GM21528 (cell line): ENCODE results near the gene CHIT1.

ENCODE experiments used
- ATAC-seq: cut with Tn5 transposase; IDR thresholded peaks from one replicate; pipeline ENCODE4 v1.9.1; 2021; ENCODE audit warnings: mild to moderate bottlenecking, moderate library complexity; ENCODE audit not compliant: unreplicated experiment, low FRiP score

CHIT1 gene

DNA sequence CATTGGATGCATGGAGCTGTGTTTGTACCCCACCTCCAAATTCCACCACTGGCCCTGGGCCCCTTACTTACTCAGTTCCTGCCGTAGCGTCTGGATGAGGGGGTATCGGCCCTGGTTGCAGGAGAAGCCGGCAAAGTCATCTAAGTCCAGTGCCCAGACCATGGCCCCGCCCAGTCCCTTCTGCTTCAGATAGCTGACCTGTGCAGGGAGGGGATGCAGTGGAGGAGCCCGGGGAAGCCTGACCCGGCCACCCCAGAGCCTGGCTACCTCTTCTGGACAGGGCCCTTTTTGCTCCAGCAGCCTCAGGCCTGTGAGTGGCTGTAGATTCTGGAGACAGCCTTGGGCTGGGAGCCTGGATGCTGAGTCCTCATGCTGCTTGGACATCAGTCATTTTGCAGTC lies 11.8 kb downstream of the CHIT1 start:
- ATAC-seq: no peak

GRCh38 chr1:203217139-203217655 lies 12.3 kb downstream of the CHIT1 start:
- no peak for ATAC-seq

GRCh38 chr1:203216274-203217138 lies 13.0 kb downstream of the CHIT1 start:
- no peak for ATAC-seq

DNA sequence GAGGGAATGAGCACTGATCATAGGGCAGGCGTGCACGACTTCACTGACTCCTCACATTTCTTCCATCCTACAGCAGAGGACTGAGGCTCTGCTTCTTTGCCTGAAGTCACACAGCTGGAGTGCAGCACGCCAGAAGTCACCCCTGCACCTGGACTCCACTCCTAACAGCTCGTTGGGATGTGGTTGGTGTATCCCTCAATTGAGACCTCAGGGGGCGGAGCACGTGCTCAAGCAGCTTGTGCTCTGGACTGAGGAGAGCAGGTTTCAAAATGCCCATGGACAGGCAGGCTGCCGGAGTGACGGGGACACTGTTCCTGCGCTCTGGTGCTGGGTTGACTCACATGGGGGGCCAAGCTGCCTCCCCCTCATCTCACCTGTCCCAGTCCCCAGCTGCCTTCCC lies 13.9 kb downstream of the CHIT1 start:
- no peak for ATAC-seq

DNA sequence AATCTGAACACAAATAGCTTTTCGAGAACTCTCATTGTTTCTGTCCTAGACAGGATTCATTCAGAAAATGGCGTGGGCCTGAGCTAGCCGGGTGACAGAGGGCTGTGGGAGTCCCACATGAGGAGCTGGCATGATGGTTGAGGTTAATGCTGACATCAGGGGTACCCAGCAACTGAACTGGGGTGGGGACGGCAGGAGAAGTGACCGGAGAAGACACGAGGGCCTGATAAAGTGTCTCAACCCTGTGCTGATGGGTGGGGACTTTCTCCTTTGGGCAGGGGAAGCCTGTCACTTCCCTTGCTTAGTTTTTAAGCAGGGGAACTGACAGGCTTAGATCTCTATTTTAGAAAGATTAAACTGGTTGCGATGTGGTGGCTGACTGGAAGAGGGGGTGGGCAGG lies 14.6 kb downstream of the CHIT1 start:
- no peak for ATAC-seq

DNA sequence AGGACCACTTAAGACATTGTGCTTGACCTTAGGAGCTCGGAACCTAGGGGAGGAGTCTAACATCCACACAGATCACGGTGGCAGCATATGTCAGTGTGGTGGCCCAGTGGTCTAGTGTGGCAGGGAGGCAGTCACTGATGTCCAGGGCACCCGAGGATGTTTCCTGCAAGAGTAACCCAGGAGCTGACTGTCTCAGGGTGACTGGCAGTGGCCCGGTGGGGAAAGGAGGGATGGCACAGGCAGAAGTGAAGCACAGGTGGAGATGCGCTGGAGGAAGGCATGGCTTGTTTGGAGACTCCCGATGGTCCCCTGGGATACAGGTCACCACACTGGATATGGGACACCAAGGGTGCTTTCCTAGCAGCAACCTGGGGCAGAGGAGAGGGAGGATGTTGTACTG lies 16.3 kb downstream of the CHIT1 start:
- no peak for ATAC-seq

- no peak for ATAC-seq
Measured at GRCh38 chr1:203211812-203212211, 17.7 kb downstream of the CHIT1 start.

DNA sequence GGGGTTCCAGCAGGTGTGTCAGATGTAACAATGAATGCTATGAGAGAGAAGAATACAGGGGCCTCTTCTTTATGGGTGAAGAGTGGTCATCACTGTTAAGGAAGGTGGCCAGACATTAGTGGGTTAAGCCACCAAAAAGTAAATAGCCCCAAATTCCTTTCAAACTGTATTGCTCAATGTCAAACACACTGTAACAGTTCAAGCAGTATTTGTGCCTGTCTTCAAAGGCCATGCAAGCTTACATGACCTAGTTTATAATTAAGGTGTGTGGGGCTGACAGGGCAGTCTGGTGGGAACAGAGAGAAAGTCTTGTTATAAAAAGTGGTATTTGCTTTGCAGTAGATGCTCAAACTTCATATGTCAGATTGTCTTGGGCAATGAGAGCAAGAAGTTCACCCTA lies 18.5 kb downstream of the CHIT1 start:
- no peak for ATAC-seq

DNA sequence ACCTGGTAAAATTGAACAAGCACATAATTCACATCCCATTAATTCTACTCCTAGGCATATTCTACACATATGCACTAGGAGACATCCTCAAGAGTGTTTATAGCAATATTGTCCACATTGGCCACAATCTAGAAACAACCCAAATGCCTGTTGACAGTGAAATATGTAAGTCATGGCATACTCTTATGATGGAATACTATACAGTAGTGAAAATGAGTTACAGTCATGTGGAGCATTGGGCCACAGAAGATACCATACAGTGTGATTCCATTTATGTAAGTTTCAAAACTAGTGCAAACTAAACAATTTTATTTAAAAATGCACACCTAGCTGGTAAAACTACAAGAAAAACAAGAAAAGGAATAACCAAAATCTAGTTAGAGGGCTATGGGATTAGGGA lies 19.1 kb downstream of the CHIT1 start:
- no peak for ATAC-seq

DNA sequence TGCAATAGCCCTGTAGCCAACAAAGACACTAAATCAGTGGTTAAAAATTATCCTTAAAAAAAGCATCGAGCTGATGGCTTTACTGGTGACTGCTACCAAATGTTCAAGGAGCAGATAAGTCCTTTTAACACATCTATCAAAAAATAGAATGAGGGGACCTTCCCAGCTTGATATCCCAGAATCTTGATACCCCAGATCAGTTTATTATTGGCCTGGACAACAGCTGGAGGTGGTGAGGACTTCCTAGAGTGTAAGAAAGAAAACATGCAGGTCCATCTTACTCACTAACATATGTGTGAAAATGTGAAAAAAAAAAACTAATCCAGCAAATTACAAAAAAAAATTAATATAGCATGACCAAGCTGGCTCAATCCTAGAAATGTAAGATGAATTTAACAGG lies 21.3 kb downstream of the CHIT1 start:
- no peak for ATAC-seq

GRCh38 chr1:203207751-203208150 lies 21.7 kb downstream of the CHIT1 start:
- no peak for ATAC-seq

DNA sequence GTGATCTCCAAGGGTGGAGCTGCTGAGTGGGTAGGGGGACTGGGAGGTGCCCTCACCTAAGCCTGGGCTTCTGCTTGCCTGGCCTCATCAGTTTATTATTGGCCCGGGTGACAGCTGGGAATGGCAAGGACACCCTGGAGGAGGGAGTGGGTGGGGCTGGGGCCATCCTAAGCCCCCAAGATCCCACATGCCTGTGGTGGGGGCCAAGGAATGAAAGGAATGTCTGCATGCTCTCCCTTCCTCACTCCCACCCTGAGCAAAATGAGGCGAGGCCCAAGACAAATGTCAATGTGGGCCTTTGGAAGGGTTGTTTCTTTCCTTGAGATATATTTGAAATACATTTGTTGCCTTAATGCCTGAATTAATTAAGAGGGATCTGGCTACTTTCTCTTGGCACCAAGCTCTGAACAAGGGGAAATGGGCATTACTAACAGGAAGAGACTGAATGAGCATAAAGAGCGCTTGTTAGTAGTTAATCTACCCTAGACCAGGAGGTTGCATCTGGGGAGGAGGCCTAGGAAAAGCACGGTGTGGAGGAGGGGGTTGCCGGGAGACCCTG lies 23.3 kb downstream of the CHIT1 start:
- no peak for ATAC-seq

DNA sequence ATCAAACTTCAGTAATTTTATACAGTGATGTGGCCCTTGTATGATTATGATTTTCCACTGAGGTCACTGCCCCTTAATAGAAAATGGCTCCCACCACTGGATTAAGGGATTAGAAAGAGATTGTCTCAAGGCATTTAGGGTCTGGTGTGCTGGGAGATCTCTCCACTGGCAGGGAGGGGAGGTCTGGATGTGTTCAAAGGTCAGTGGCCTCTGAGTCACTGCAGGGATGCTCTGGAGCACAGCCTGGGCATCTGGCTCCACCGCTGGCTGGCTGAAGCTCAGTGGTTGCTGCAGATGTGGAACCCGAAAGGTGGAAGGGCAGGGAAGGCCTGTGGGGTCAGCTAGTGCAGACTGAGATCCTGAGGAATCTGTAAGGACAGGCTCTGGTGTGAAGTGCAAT lies 24.7 kb downstream of the CHIT1 start:
- ATAC-seq: no peak

GRCh38 chr1:203202431-203203245 lies 26.8 kb downstream of the CHIT1 start:
- ATAC-seq: no peak

GRCh38 chr1:203201516-203202205 lies 27.8 kb downstream of the CHIT1 start:
- ATAC-seq: no peak

- ATAC-seq: no peak
Measured at GRCh38 chr1:203200916-203201315, 28.6 kb downstream of the CHIT1 start.

- no peak for ATAC-seq
Measured at GRCh38 chr1:203199816-203200571, 29.5 kb downstream of the CHIT1 start.

DNA sequence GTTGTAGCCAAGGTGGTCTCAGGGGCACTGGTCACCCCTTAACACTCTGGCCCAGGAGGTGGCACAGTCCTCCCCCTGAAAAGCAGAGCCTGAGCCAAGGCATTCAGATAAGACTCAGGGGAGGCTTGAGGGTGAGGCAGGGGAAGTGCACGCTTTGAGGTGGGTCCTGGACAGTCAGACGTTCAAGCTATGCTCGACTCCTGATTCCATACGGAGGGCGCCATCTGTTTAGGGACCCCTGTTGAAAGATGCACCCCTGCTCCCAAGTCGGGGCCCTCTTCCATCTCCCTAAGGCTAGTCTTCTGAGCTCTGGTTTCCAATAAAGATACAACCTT lies 30.0 kb downstream of the CHIT1 start:
- no peak for ATAC-seq

DNA sequence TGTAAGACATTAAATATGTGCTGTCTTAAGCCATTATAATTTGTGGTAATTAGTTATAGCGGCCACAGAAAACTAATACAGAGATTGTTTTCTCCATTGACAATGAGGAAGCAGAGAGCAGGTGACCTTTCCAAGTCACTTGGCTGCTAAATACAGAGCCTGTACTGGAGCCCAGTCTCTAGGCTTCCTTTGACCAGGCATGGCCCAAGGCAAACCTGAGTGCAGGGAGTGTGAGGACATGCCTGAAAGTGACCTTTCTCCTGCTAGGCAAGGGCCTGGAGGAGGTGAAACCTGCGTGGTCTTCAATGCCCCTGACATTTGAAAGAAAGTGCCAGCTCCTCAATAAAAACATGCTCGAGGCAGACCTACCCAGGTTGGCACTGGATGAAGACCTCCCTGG lies 30.5 kb downstream of the CHIT1 start:
- no peak for ATAC-seq

GRCh38 chr1:203197625-203198024 lies 31.8 kb downstream of the CHIT1 start:
- no peak for ATAC-seq
